HEK293T (cell line): ENCODE data around the gene CALHM2.

Experiments
- CTCF ChIA-PET: fragments of 350-600 bp; formaldehyde crosslinking; extraction: SDS; loops from one replicate; lab custom pipeline; 2021; ENCODE audit warnings: antibody characterized with exemption, inconsistent platforms; lab: Yijun Ruan, JAX
- POLR2A ChIA-PET: fragments of 350-600 bp; formaldehyde crosslinking; extraction: SDS; loops from one replicate; lab custom pipeline; 2020; ENCODE audit warnings: antibody characterized with exemption, inconsistent platforms; lab: Yijun Ruan, JAX
- DNase-seq: peaks from one replicate; pipeline ENCODE4 v3.0.0; 2012; ENCODE audit warnings: mixed read lengths; ENCODE audit errors: extremely low spot score
- ARNT ChIP-seq: fragments of 450-650 bp; IDR thresholded peaks from 2 replicates; pipeline ENCODE4 v1.6.1; 2017; ENCODE audit warnings: mild to moderate bottlenecking
- BHLHE40 ChIP-seq: fragments of 450-650 bp; IDR thresholded peaks from 2 replicates; pipeline ENCODE4 v1.6.1; 2016; ENCODE audit warnings: mild to moderate bottlenecking, moderate library complexity, borderline replicate concordance
- CTBP1 ChIP-seq: fragments of 450-650 bp; IDR thresholded peaks from 2 replicates; pipeline ENCODE4 v1.6.1; 2016; ENCODE audit warnings: borderline replicate concordance
- ELF4 ChIP-seq: fragments of 450-650 bp; IDR thresholded peaks from 2 replicates; pipeline ENCODE4 v1.6.1; 2017; ENCODE audit warnings: antibody characterized with exemption
- FOXA1 ChIP-seq: fragments of 450-650 bp; IDR thresholded peaks from 2 replicates; pipeline ENCODE4 v1.6.1; 2016; ENCODE audit warnings: mild to moderate bottlenecking
- FOXK2 ChIP-seq: fragments of 450-650 bp; IDR thresholded peaks from 2 replicates; pipeline ENCODE4 v1.6.1; 2016; ENCODE audit warnings: mild to moderate bottlenecking
- FOXM1 ChIP-seq: fragments of 450-650 bp; IDR thresholded peaks from 2 replicates; pipeline ENCODE4 v1.6.1; 2017; ENCODE audit warnings: mild to moderate bottlenecking, borderline replicate concordance
- HDGF ChIP-seq: fragments of 450-650 bp; IDR thresholded peaks from 2 replicates; pipeline ENCODE4 v1.6.1; 2017; ENCODE audit warnings: antibody characterized with exemption, borderline replicate concordance
- L3MBTL2 ChIP-seq: fragments of 450-650 bp; conservative IDR thresholded peaks from 2 replicates; pipeline ENCODE4 v1.6.1; 2016; ENCODE audit warnings: mild to moderate bottlenecking
- LEF1 ChIP-seq: fragments of 450-650 bp; IDR thresholded peaks from 2 replicates; pipeline ENCODE4 v1.6.1; 2017; ENCODE audit warnings: mild to moderate bottlenecking, borderline replicate concordance
- NFRKB ChIP-seq: fragments of 450-650 bp; IDR thresholded peaks from 2 replicates; pipeline ENCODE4 v1.6.1; 2016; ENCODE audit warnings: mild to moderate bottlenecking, moderate library complexity
- SP1 ChIP-seq: fragments of 450-650 bp; IDR thresholded peaks from 2 replicates; pipeline ENCODE4 v1.6.1; 2017
- SUZ12 ChIP-seq: fragments of 450-650 bp; IDR thresholded peaks from 2 replicates; pipeline ENCODE4 v1.6.1; 2016; ENCODE audit warnings: mild to moderate bottlenecking
- TARDBP ChIP-seq: fragments of 450-650 bp; IDR thresholded peaks from 2 replicates; pipeline ENCODE4 v1.6.1; 2016
- ZNF384 ChIP-seq: fragments of 450-650 bp; IDR thresholded peaks from 2 replicates; pipeline ENCODE4 v1.6.1; 2016
- TF ChIP-seq, protein P1 (sequence below): fragments of 450-650 bp; IDR thresholded peaks from 2 replicates; pipeline ENCODE4 v1.6.1; 2016

CALHM2 gene

GRCh38 chr10:103478671-103479070, 26.5 kb upstream of the CALHM2 start:
- ChIA-PET CTCF (no interaction called here), POLR2A (no interaction called here)
- no peak for DNase-seq
- no peak for TF ChIP-seq FOXA1
- no peak for TF ChIP-seq ARNT
- TF ChIP-seq LEF1, result no peak
- no peak for TF ChIP-seq ZNF384
- TF ChIP-seq BHLHE40, result no peak
- no peak for TF ChIP-seq L3MBTL2
- no peak for TF ChIP-seq SP1
- no peak for TF ChIP-seq FOXM1
- no peak for TF ChIP-seq TARDBP
- no peak for TF ChIP-seq CTBP1
- TF ChIP-seq FOXK2, result no peak
- TF ChIP-seq, protein P1, sequence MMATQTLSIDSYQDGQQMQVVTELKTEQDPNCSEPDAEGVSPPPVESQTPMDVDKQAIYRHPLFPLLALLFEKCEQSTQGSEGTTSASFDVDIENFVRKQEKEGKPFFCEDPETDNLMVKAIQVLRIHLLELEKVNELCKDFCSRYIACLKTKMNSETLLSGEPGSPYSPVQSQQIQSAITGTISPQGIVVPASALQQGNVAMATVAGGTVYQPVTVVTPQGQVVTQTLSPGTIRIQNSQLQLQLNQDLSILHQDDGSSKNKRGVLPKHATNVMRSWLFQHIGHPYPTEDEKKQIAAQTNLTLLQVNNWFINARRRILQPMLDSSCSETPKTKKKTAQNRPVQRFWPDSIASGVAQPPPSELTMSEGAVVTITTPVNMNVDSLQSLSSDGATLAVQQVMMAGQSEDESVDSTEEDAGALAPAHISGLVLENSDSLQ, result no peak
- no peak for TF ChIP-seq SUZ12
- no peak for TF ChIP-seq HDGF
- no peak for TF ChIP-seq NFRKB

DNA sequence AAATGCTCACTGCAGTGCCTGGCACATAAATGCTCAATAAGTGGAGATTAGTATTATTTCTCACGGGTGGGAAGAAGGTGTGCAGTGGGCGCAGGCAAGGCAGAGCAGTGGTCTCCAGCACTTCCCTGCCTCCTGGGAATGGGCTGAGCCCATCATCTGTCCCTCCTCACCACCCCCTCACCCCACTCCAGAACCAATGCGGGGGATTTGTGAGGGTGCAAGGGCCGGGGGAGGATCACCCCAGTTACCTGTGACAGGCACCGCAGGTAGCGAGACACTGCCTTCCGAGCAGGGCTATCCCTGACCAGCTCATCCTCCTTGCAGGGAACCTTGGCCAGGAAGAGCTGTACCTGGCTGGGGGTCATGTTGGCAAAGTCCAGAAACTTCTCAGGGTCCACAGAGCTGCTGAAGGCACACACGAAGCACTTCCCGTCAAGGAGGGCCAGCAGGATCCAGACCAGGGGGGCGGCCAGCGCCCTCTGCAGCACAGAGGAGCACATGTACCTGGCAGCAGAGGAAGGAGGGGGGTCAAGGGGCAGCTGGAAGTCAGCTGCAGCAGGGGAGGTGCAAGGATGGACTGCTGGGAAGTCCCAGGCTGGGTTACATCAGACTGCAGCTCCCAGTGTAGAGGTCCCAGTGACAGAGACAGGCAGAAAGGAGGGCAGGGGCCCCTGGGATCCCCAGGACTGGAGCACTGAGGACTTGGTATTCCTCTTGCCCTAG, 24.0 kb upstream of the CALHM2 start:
- no peak for TF ChIP-seq TARDBP
- no peak for TF ChIP-seq CTBP1
- TF ChIP-seq ELF4, result no peak
- TF ChIP-seq L3MBTL2, result no peak
- no peak for TF ChIP-seq FOXK2
- TF ChIP-seq LEF1, result no peak
- TF ChIP-seq, protein P1, result no peak
- peak; percentile 59 for DNase-seq
- CTCF ChIA-PET, result interaction anchor here (1.1 to 1.6 kb wide), 5 partner anchors 9 to 88 kb away, joined by 3 to 7 read pairs (median 4); no protein-coding TSS in a partner anchor
- POLR2A ChIA-PET, result no interaction called here

- TF ChIP-seq SUZ12, result no peak
- TF ChIP-seq, protein P1, result 0 out of 2 replicates have a peak, but pooled peaks have one; percentile 20
- DNase-seq, result no peak
- ChIA-PET POLR2A (interaction anchor here (1.1 kb wide), 1 partner anchor 16 kb away, joined by 3 read pairs; no protein-coding TSS in a partner anchor), CTCF (interaction anchor here (1.3 to 1.6 kb wide), 2 partner anchors 9 to 13 kb away, joined by 4 to 6 read pairs; no protein-coding TSS in a partner anchor)
Observed at GRCh38 chr10:103475437-103475836, 23.3 kb upstream of the CALHM2 start.

DNA sequence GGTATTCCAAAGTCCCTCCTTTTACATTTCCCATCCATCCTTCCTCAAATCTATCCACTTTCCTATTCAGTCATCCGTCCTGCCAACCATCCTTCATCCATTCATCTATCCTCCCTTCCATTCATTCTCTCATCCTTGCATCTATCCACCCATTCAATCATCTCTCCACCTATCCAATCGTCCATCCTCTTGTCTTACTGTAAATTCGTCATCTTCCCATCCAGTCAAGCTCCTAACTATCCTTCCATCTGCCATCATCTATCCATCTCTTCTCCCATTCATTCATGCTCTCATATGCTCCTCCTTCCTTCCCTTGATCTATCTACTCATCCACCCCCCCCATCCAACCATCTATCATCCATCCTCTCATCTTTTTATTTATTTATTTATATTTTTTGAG, 21.9 kb upstream of the CALHM2 start:
- no peak for DNase-seq
- POLR2A ChIA-PET, result no interaction called here
- CTCF ChIA-PET, result interaction anchor here (0.6 kb wide), 1 partner anchor 53 kb away, joined by 4 read pairs; no protein-coding TSS in a partner anchor
- no peak for TF ChIP-seq FOXM1
- no peak for TF ChIP-seq BHLHE40
- no peak for TF ChIP-seq L3MBTL2
- no peak for TF ChIP-seq LEF1
- no peak for TF ChIP-seq SUZ12
- no peak for TF ChIP-seq SP1
- TF ChIP-seq NFRKB, result no peak
- TF ChIP-seq HDGF, result no peak
- no peak for TF ChIP-seq ELF4
- no peak for TF ChIP-seq ZNF384
- no peak for TF ChIP-seq FOXA1
- no peak for TF ChIP-seq CTBP1
- TF ChIP-seq ARNT, result no peak
- no peak for TF ChIP-seq FOXK2
- TF ChIP-seq, protein P1, result no peak

- CTCF ChIA-PET, result interaction anchor here (1.5 kb wide), 1 partner anchor 12 kb away, joined by 4 read pairs; no protein-coding TSS in a partner anchor
Observed at GRCh38 chr10:103473261-103473671, 21.1 kb upstream of the CALHM2 start.

More at GRCh38 chr10:103473261-103473671, 21.1 kb upstream of the CALHM2 start:
- TF ChIP-seq ZNF384 (no peak), NFRKB (no peak), FOXA1 (no peak), HDGF (no peak), ELF4 (no peak), TARDBP (no peak), FOXK2 (no peak), SP1 (no peak), BHLHE40 (no peak), LEF1 (no peak), L3MBTL2 (no peak), ARNT (no peak), SUZ12 (no peak), FOXM1 (no peak), CTBP1 (no peak)
- TF ChIP-seq, protein P1, result no peak
- no peak for DNase-seq
- POLR2A ChIA-PET, result no interaction called here
